HepG2 (cell line): Measurements from ENCODE around the gene WNT9A. TPM values are rescaled to one million over a fixed set of nuclear protein-coding genes. Genes with fewer than 3 reads are reported as not detected.

ENCODE experiments used
- ATAC-seq: fragments of 200-7000 bp; cut with Tn5 transposase; 3 replicates; pipeline ENCODE4 v1.9.1; 2020; ENCODE audit warnings: mild to moderate bottlenecking, moderate library complexity
- BruUV-seq: library from RNA; stranded (reverse); fragments of 400-500 nt; replicated peaks from 2 replicates; lab custom pipeline; 2021; lab: Mats Ljungman, UMichigan
- CTCF ChIA-PET: fragments of 300-600 bp; formaldehyde crosslinking; extraction: SDS; loops from one replicate; lab custom pipeline; 2021; ENCODE audit warnings: low total read pairs, inconsistent platforms, low intra/inter-chr PET ratio; lab: Yijun Ruan, JAX
- POLR2A ChIA-PET: fragments of 350-600 bp; sonication (Branson Sonifier 250); formaldehyde crosslinking; loops from one replicate; lab custom pipeline; 2020; ENCODE audit warnings: antibody characterized with exemption, inconsistent platforms; lab: Yijun Ruan, JAX
- DNase-seq: peaks from one replicate; pipeline ENCODE4 v3.0.0-alpha.2; 2015; ENCODE audit warnings: low spot score
- FAIRE-seq: peaks from 3 replicates; lab custom pipeline; 2011; peaks lifted over from hg19 to GRCh38; lab: Jason Lieb, UNC
- H2AFZ ChIP-seq: one replicate; pipeline ENCODE4 v1.6.1; 2011; ENCODE audit warnings: low read length, inconsistent platforms
- H3K27ac ChIP-seq: fragments of 300-600 bp; 3 replicates; pipeline ENCODE4 v1.8.0; 2011; ENCODE audit warnings: mixed run types, mild to moderate bottlenecking, mixed read lengths, low read length, inconsistent platforms; ENCODE audit not compliant: insufficient read depth; ENCODE audit errors: extremely low read length
- H3K27me3 ChIP-seq, 2 experiments: fragments of 200-600 bp in 1 of 2; 2 replicates in 1 of 2; 3 replicates in 1 of 2; pipeline versions ENCODE4 v1.6.0 to v1.8.0; 2011; ENCODE audit warnings: low read length in 2 of 2, mild to moderate bottlenecking in 2 of 2, moderate library complexity in 2 of 2, inconsistent platforms in 1 of 2; ENCODE audit not compliant: insufficient read depth in 2 of 2, control insufficient read depth in 1 of 2
- H3K36me3 ChIP-seq, 2 experiments: fragments of 200-600 bp in 1 of 2; replicated peaks in 1 of 2; 2 replicates in 1 of 2; 3 replicates in 1 of 2; pipeline versions ENCODE4 v1.5.1 to v1.8.0; 2011; ENCODE audit warnings: low read length in 2 of 2, inconsistent platforms in 1 of 2; ENCODE audit not compliant: insufficient read depth in 2 of 2, control insufficient read depth in 1 of 2
- H3K4me1 ChIP-seq: 2 replicates; pipeline ENCODE4 v1.5.1; 2012; ENCODE audit warnings: low read length, inconsistent platforms; ENCODE audit not compliant: insufficient read depth
- H3K4me2 ChIP-seq: 2 replicates; pipeline ENCODE4 v1.6.0; 2011; ENCODE audit warnings: low read depth, low read length, inconsistent platforms
- H3K4me3 ChIP-seq, 3 experiments: fragments of 200-600 bp in 1 of 3; sonication (generic), shearing (Covaris generic) in 1 of 3; replicated peaks in 1 of 3; 2 replicates each; pipeline ENCODE4 v1.5.1; 2011 to 2016; ENCODE audit warnings: low read length in 3 of 3, inconsistent platforms in 2 of 3, low read depth in 2 of 3, mild to moderate bottlenecking in 2 of 3, control low read depth in 1 of 3, mixed read lengths in 1 of 3; ENCODE audit not compliant: insufficient read depth in 1 of 3
- H3K79me2 ChIP-seq: one replicate; pipeline ENCODE4 v1.6.1; 2011; ENCODE audit warnings: low read length, inconsistent platforms; ENCODE audit not compliant: insufficient read depth
- H3K9ac ChIP-seq: 2 replicates; pipeline ENCODE4 v1.6.0; 2011; ENCODE audit warnings: mild to moderate bottlenecking, low read depth, low read length, inconsistent platforms; ENCODE audit not compliant: insufficient read depth
- H3K9me3 ChIP-seq: 2 replicates; pipeline ENCODE4 v1.5.1; 2012; ENCODE audit warnings: mild to moderate bottlenecking, low read length
- H4K20me1 ChIP-seq: 2 replicates; pipeline ENCODE4 v1.6.0; 2011; ENCODE audit warnings: inconsistent platforms, mild to moderate bottlenecking, low read length, moderate library complexity; ENCODE audit not compliant: insufficient read depth
- KLF15 ChIP-seq: sonication (generic); formaldehyde crosslinking; IDR thresholded peaks from 2 replicates; pipeline ENCODE4 v1.8.1; 2023; ENCODE audit warnings: borderline replicate concordance, mild to moderate bottlenecking, inconsistent platforms, missing genetic modification reagents, mixed read lengths
- MLX ChIP-seq: IDR thresholded peaks from 2 replicates; pipeline ENCODE4 v1.6.1; 2016
- TIGD3 ChIP-seq: sonication (generic); formaldehyde crosslinking; IDR thresholded peaks from 2 replicates; pipeline ENCODE4 v1.5.1; 2020; ENCODE audit warnings: mild to moderate bottlenecking, missing genetic modification reagents, borderline replicate concordance
- XRCC5 ChIP-seq: fragments of 200-400 bp; formaldehyde crosslinking; optimal IDR thresholded peaks from 2 replicates; pipeline ENCODE3; 2017; ENCODE audit warnings: mild to moderate bottlenecking, low read length
- ZBTB3 ChIP-seq: sonication (generic); formaldehyde crosslinking; IDR thresholded peaks from 2 replicates; pipeline ENCODE4 v1.4.0; 2020; ENCODE audit warnings: low read depth, mild to moderate bottlenecking, moderate library complexity, missing genetic modification reagents, borderline replicate concordance
- ZBTB7B ChIP-seq: sonication (generic); formaldehyde crosslinking; IDR thresholded peaks from 2 replicates; pipeline ENCODE4 v1.4.0; 2020; ENCODE audit warnings: missing genetic modification reagents
- ZNF180 ChIP-seq: sonication (generic); formaldehyde crosslinking; IDR thresholded peaks from 2 replicates; pipeline ENCODE4 v1.4.0; 2020; ENCODE audit warnings: low read depth, missing genetic modification reagents, borderline replicate concordance
- ZNF280B ChIP-seq: sonication (generic); formaldehyde crosslinking; IDR thresholded peaks from 2 replicates; pipeline ENCODE4 v1.5.0; 2020; ENCODE audit warnings: missing genetic modification reagents, mild to moderate bottlenecking, borderline replicate concordance
- ZNF577 ChIP-seq: sonication (generic); formaldehyde crosslinking; IDR thresholded peaks from 2 replicates; pipeline ENCODE4 v1.4.0; 2020; ENCODE audit warnings: mild to moderate bottlenecking, low read depth, missing genetic modification reagents, borderline replicate concordance
- ZNF597 ChIP-seq: sonication (generic); formaldehyde crosslinking; IDR thresholded peaks from 2 replicates; pipeline ENCODE4 v1.5.0; 2020; ENCODE audit warnings: missing genetic modification reagents
- WGBS: methylation state at CpG from one replicate; pipeline ENCODE4 v1.1.6; 2017; ENCODE audit warnings: low lambda C conversion rate; 5-methylcytosine and 5-hydroxymethylcytosine counted together
- in situ Hi-C: cut with HindIII; loops from 2 replicates; pipeline ENCODE4 v1.10.0; 2017; ENCODE audit warnings: low pct_unique_long_range_greater_than_20kb; ENCODE audit not compliant: extremely low pct_ligation_motif_present
- intact Hi-C: fragments of 100-400 bp; cut with micrococcal nuclease; formaldehyde crosslinking; loops from one replicate; pipeline ENCODE4 v1.10.0; 2022; ENCODE audit not compliant: unreplicated experiment
- polyA plus RNA-seq, 8 experiments: library from polyadenylated mRNA; depleted of rRNA in 3 of 8; stranded (reverse) in 7 of 8; unstranded in 1 of 8; fragments of >200 nt; fragmentation: Illumina TruSeq in 4 of 8; extraction: Trizol in 4 of 8; gene quantifications; 2 replicates each; pipeline versions ENCODE4 v1.2.1 to v1.2.3, GENCODE V29; 2011 to 2016; ENCODE audit warnings: low read depth in 4 of 8, missing spikeins in 1 of 8, mixed read lengths in 1 of 8; ENCODE audit not compliant: insufficient read depth in 1 of 8
- total RNA-seq, 5 experiments: library from RNA; depleted of rRNA; stranded (reverse); fragments of >200 nt; fragmentation: Illumina TruSeq; extraction: Trizol; gene quantifications; 2 replicates each; pipeline ENCODE4 v1.2.3, GENCODE V29; 2016; ENCODE audit warnings: low read depth in 1 of 5

Gene WNT9A
- total and polyA plus RNA-seq, 2 of the 13 experiments (the other 11 are each of a cell fraction or from before 2014, with no cell fraction given), result 0.04 TPM; not detected in 1

- no peaks in the 10 kb centered on the region for H3K9me3 ChIP-seq
- no peaks in the 10 kb centered on the region for H3K4me1 ChIP-seq
- no peaks in the 10 kb centered on the region for H3K36me3 ChIP-seq
- peaks cover 16 to 61% of the 10 kb centered on the region in 2 experiments; a peak in 4 of 5 replicates for H3K27me3 ChIP-seq
- no peak overlapping the region for H3K4me2 ChIP-seq
- TF ChIP-seq ZBTB7B (CRISPR knock-in tag), result no peak
- TF ChIP-seq ZBTB3 (CRISPR knock-in tag), result no peak
- DNase-seq, result no peak
- intact Hi-C loops, result no loop called here
- WGBS, result 63% methylated on average over 5 of the region's 24 CpGs
- no peak overlapping the region for H3K4me3 ChIP-seq
- ChIA-PET CTCF (no interaction called here), POLR2A (no interaction called here)
- no peak overlapping the region for H3K27ac ChIP-seq
- FAIRE-seq, result no peak
- no peaks in the 10 kb centered on the region for H3K79me2 ChIP-seq
- H3K9ac ChIP-seq, result no peak overlapping the region
- in situ Hi-C loops, result no loop called here
- ATAC-seq, result no peak
- BruUV-seq, result no TSS peak
- no peak overlapping the region for H2AFZ ChIP-seq
- H4K20me1 ChIP-seq, result no peaks in the 10 kb centered on the region
These were observed 23.4 kb downstream of the WNT9A start for GRCh38 chr1:227924168-227924832.

GRCh38 chr1:227923353-227924167 lies 24.2 kb downstream of the WNT9A start:
- no peak for TF ChIP-seq TIGD3 (CRISPR knock-in tag)
- no peak for TF ChIP-seq KLF15 (CRISPR knock-in tag)
- TF ChIP-seq ZNF577, result no peak
- no peak for TF ChIP-seq XRCC5
- TF ChIP-seq ZNF280B (CRISPR knock-in tag), result no peak
- no peak for TF ChIP-seq MLX
- no peak for TF ChIP-seq ZNF597 (CRISPR knock-in tag)
- no peak for TF ChIP-seq ZNF180 (CRISPR knock-in tag)
- no peaks in the 10 kb centered on the region for H3K79me2 ChIP-seq
- no peak overlapping the region for H2AFZ ChIP-seq
- DNase-seq (no peak), ATAC-seq (no peak), FAIRE-seq (no peak)
- no TSS peak for BruUV-seq
- ChIA-PET POLR2A (no interaction called here), CTCF (no interaction called here)
- no peak overlapping the region for H3K4me2 ChIP-seq
- no peaks in the 10 kb centered on the region for H3K36me3 ChIP-seq
- peaks cover 16 to 62% of the 10 kb centered on the region in 2 experiments; a peak in 4 of 5 replicates for H3K27me3 ChIP-seq
- H3K27ac ChIP-seq, result no peak overlapping the region
- no peak overlapping the region for H3K4me3 ChIP-seq
- no peaks in the 10 kb centered on the region for H4K20me1 ChIP-seq
- no peak overlapping the region for H3K9ac ChIP-seq
- in situ Hi-C loops, result no loop called here
- WGBS, result 45% methylated on average over 9 of the region's 18 CpGs
- H3K9me3 ChIP-seq, result no peaks in the 10 kb centered on the region
- intact Hi-C loops, result no loop called here
- no peaks in the 10 kb centered on the region for H3K4me1 ChIP-seq
